HG02943 (cell line): ENCODE measurements around the gene TMCC2.

Experiments used
- ATAC-seq: cut with Tn5 transposase; IDR thresholded peaks from one replicate; pipeline ENCODE4 v1.9.1; 2021; ENCODE audit warnings: mild to moderate bottlenecking, low read depth, moderate library complexity; ENCODE audit not compliant: unreplicated experiment

Gene TMCC2

GRCh38 chr1:205319081-205320018 lies 91.6 kb downstream of the TMCC2 start:
- no peak for ATAC-seq

- ATAC-seq: no peak
Measured at GRCh38 chr1:205321162-205321958, 93.6 kb downstream of the TMCC2 start, which contains the start of gene NUAK2. Gene NUAK2 (minus strand): TSS chr1:205321745. CDS start chr1:205321628, 117 bp downstream.

- ATAC-seq: no peak
Measured at GRCh38 chr1:205321959-205322283, 94.2 kb downstream of the TMCC2 start.
